SU-DHL-6 (cell line): ENCODE data around the gene DHDDS.

Experiments
- H2AFZ ChIP-seq: fragments of 200-600 bp; sonication (generic); 2 replicates; pipeline ENCODE4 v1.6.1; 2014; ENCODE audit warnings: low read depth, mild to moderate bottlenecking, moderate library complexity, mixed read lengths, antibody characterized with exemption, low read length; ENCODE audit not compliant: severe bottlenecking
- H3F3A ChIP-seq: fragments of 200-600 bp; shearing (Covaris generic); 2 replicates; pipeline ENCODE4 v1.6.0; 2016; ENCODE audit warnings: antibody characterized with exemption, mild to moderate bottlenecking; ENCODE audit not compliant: insufficient read depth
- H3K27ac ChIP-seq: fragments of 200-600 bp; sonication (generic); 2 replicates; pipeline ENCODE4 v1.5.1; 2016; ENCODE audit warnings: low read depth, mild to moderate bottlenecking, low read length, moderate library complexity, mixed read lengths
- H3K27me3 ChIP-seq: fragments of 200-600 bp; sonication (generic), shearing (Covaris generic); 2 replicates; pipeline ENCODE4 v1.6.0; 2014; ENCODE audit warnings: mild to moderate bottlenecking, low read length
- H3K36me3 ChIP-seq: fragments of 200-600 bp; sonication (generic); 2 replicates; pipeline ENCODE4 v1.6.1; 2014; ENCODE audit warnings: mild to moderate bottlenecking, low read length, mixed read lengths
- H3K4me2 ChIP-seq: fragments of 300-600, 200-600 bp; shearing (Covaris generic), sonication (generic); 2 replicates; pipeline ENCODE4 v1.6.0; 2014; ENCODE audit warnings: low read length, low read depth, mild to moderate bottlenecking; ENCODE audit not compliant: poor library complexity, severe bottlenecking
- H3K4me3 ChIP-seq: fragments of 200-600 bp; sonication (generic); 2 replicates; pipeline ENCODE4 v1.5.1; 2014; ENCODE audit warnings: antibody characterized with exemption, low read length, mild to moderate bottlenecking, mixed read lengths; ENCODE audit not compliant: insufficient read depth, poor library complexity, severe bottlenecking
- H3K79me2 ChIP-seq: fragments of 200-600 bp; sonication (generic); 2 replicates; pipeline ENCODE4 v1.6.1; 2014; ENCODE audit warnings: mild to moderate bottlenecking, low read length, moderate library complexity; ENCODE audit not compliant: insufficient read depth
- H3K9ac ChIP-seq: fragments of 200-600 bp; sonication (generic); 2 replicates; pipeline ENCODE4 v1.7.0; 2014; ENCODE audit warnings: mild to moderate bottlenecking, low read length
- H3K9me2 ChIP-seq: fragments of 200-600 bp; sonication (generic); replicated peaks from 2 replicates; pipeline ENCODE4 v1.6.1; 2014; ENCODE audit warnings: low read length; ENCODE audit not compliant: insufficient read depth
- H3K9me3 ChIP-seq: fragments of 200-600 bp; sonication (generic); 2 replicates; pipeline ENCODE4 v1.6.1; 2014; ENCODE audit warnings: low read length, mixed read lengths; ENCODE audit not compliant: insufficient read depth
- H4K20me1 ChIP-seq: fragments of 200-600 bp; sonication (generic); 2 replicates; pipeline ENCODE4 v1.6.1; 2014; ENCODE audit warnings: low read depth, mild to moderate bottlenecking, antibody characterized with exemption, low read length, moderate library complexity, mixed read lengths
- CTCF ChIP-seq: fragments of 200-600 bp; sonication (generic); IDR thresholded peaks from one replicate; pipeline ENCODE4 v1.5.1; 2017; ENCODE audit warnings: antibody characterized with exemption, mild to moderate bottlenecking, low read length, moderate library complexity; ENCODE audit not compliant: insufficient read depth, poor library complexity, severe bottlenecking
- EZH2phosphoT487 ChIP-seq: fragments of 200-600 bp; sonication (generic), shearing (Covaris generic); conservative IDR thresholded peaks from 2 replicates; pipeline ENCODE4 v1.6.1; 2018; ENCODE audit warnings: mild to moderate bottlenecking, antibody characterized with exemption, low read length, moderate library complexity, mixed read lengths

Gene DHDDS

GRCh38 chr1:26418865-26419349 lies 13.2 kb upstream of the DHDDS start:
- H3F3A ChIP-seq = no peaks in the 10 kb centered on the region
- H2AFZ ChIP-seq = no peak overlapping the region
- no peaks in the 10 kb centered on the region for H3K9me2 ChIP-seq
- no peak overlapping the region for H3K27ac ChIP-seq
- H3K9me3 ChIP-seq = no peaks in the 10 kb centered on the region
- H3K9ac ChIP-seq = no peak overlapping the region
- no peak overlapping the region for H3K4me2 ChIP-seq
- no peaks in the 10 kb centered on the region for H3K79me2 ChIP-seq
- H3K27me3 ChIP-seq = no peaks in the 10 kb centered on the region
- TF ChIP-seq CTCF (no peak), EZH2phosphoT487 (no peak)
- no peaks in the 10 kb centered on the region for H3K36me3 ChIP-seq
- no peaks in the 10 kb centered on the region for H4K20me1 ChIP-seq
- H3K4me3 ChIP-seq = no peak overlapping the region

- Histone ChIP-seq H3K27me3 (no peaks in the 10 kb centered on the region), H3K9ac (no peak overlapping the region), H3K27ac (no peak overlapping the region), H2AFZ (no peak overlapping the region), H3K4me2 (no peak overlapping the region), H3K9me3 (no peaks in the 10 kb centered on the region), H3K79me2 (no peaks in the 10 kb centered on the region), H4K20me1 (no peaks in the 10 kb centered on the region), H3K36me3 (no peaks in the 10 kb centered on the region), H3F3A (no peaks in the 10 kb centered on the region), H3K9me2 (no peaks in the 10 kb centered on the region), H3K4me3 (no peak overlapping the region)
- TF ChIP-seq CTCF (no peak), EZH2phosphoT487 (no peak)
Observed at GRCh38 chr1:26419494-26419893, 12.6 kb upstream of the DHDDS start.

GRCh38 chr1:26429721-26430120 lies 2.4 kb upstream of the DHDDS start:
- Histone ChIP-seq H3K9me3 (no peaks in the 10 kb centered on the region), H3F3A (peaks cover 11% of the 10 kb centered on the region), H3K4me3 (no peak overlapping the region), H3K4me2 (no peak overlapping the region), H4K20me1 (no peaks in the 10 kb centered on the region), H3K27ac (no peak overlapping the region), H3K36me3 (no peaks in the 10 kb centered on the region), H2AFZ (no peak overlapping the region), H3K79me2 (peaks cover 12% of the 10 kb centered on the region; the same call in 1 of the 2 replicates), H3K9me2 (no peaks in the 10 kb centered on the region), H3K27me3 (no peaks in the 10 kb centered on the region), H3K9ac (no peak overlapping the region)
- TF ChIP-seq CTCF (no peak), EZH2phosphoT487 (no peak)
